GM19035 (cell line): ENCODE results near the gene PLA2G4E.

Experiments
- ATAC-seq: cut with Tn5 transposase; IDR thresholded peaks from one replicate; pipeline ENCODE4 v1.9.1; 2021; ENCODE audit not compliant: unreplicated experiment

PLA2G4E gene, protein sequence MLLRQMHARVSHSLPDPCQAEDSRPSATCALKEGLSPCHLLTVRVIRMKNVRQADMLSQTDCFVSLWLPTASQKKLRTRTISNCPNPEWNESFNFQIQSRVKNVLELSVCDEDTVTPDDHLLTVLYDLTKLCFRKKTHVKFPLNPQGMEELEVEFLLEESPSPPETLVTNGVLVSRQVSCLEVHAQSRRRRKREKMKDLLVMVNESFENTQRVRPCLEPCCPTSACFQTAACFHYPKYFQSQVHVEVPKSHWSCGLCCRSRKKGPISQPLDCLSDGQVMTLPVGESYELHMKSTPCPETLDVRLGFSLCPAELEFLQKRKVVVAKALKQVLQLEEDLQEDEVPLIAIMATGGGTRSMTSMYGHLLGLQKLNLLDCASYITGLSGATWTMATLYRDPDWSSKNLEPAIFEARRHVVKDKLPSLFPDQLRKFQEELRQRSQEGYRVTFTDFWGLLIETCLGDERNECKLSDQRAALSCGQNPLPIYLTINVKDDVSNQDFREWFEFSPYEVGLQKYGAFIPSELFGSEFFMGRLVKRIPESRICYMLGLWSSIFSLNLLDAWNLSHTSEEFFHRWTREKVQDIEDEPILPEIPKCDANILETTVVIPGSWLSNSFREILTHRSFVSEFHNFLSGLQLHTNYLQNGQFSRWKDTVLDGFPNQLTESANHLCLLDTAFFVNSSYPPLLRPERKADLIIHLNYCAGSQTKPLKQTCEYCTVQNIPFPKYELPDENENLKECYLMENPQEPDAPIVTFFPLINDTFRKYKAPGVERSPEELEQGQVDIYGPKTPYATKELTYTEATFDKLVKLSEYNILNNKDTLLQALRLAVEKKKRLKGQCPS

DNA sequence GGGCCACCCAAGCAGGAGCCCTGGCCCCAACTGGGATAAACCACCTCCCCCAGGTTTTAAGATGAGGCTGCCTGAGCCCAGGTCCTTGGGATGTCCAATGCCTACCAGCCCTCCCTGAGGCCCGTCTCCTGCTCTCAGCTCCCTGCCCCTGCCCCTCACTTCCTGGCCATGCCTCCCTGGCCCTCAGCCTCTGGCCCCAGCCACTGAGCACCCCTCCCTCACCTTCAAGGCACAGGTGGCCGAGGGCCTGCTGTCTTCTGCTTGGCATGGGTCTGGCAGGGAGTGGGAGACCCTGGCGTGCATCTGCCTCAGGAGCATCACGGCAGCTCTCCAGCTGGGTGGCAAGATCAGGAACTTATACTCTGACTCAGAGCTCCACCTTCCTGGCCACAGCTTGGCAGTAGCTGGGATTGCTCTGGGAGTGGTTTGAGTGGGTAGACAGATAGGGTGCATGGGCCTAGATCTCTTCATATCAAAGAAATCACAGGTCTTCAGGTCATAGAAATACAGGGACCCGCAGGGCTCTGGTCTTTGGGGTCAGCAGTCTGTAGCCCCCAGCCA, at the start of gene PLA2G4E:
TSS of gene PLA2G4E (minus strand) at position 330 of the 561 bp plus-strand sequence. CDS start at position 318, 12 bp downstream.
- no peak for ATAC-seq

DNA sequence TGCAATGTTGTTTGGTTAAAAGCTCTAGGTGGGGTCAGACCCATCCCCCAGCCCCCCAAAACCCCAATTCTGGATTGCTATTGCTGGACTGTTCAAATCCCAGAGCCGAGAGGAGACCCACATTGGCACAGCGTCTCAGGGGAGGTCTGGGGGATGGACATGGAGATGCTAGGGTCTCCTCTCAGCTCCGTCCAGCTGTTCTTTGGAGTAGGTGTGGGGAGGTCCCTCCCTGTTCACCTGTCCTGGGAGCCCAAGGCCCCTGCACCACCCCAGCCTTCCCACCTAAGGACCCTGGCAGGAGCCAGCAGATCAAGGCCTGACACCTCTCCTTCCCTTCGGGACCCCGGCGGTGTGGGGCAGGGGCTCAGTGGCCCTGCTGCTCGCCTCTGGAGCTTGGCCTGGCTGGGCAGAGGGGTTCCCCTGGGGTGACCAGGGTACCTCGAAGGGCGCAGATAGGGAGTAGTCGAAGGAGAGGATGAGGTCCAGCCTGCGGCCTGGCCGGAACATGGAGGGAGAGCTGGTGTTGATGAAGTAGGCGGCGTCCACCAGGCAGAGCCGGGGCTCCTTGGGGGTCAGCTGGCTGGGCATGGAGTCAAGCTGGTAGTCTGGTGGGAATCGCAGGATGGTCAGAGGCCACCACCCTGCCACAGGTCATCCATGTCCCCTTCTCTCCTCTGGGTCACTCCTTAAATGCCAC, 49.6 kb upstream of the PLA2G4E start:
- no peak for ATAC-seq

DNA sequence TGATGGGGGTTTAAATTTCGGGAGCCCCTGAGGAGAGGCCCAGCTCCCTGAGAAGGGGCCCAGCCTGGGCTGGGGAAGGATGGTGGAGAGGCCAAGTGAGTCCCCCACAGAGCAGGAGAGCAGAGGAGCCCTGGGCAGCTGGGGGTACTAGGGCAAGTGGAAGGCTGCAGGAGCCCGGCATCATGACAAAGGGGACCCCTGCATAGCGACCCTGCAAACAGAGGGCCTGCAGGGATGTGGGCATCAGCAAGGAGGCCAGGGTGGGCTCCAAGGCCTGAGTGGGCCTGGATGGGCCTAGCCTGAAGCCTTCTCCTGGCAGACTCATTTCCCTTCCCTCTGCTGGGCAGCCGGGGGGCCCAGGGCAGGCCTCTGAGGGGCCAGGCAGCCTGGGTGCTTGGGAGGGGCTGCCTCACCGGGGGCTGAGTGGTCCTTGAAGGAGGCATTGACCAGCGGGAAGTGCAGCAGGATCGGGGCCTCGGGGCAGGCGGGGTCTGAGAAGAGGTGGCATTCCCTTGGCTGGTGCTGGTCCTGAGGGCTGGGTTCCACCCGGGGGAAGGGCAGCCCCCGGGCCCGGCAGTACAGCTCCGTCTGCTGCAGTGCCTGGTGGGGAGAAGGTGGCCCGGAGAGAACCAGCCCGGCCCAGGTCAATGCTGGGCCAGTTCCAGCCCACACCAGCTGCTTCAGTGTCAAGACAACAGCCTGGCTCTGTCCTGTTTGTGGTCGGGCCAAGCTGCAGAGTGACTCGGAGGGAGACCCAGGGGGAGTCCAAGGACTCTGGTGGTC, 48.8 kb upstream of the PLA2G4E start:
- ATAC-seq: no peak

DNA sequence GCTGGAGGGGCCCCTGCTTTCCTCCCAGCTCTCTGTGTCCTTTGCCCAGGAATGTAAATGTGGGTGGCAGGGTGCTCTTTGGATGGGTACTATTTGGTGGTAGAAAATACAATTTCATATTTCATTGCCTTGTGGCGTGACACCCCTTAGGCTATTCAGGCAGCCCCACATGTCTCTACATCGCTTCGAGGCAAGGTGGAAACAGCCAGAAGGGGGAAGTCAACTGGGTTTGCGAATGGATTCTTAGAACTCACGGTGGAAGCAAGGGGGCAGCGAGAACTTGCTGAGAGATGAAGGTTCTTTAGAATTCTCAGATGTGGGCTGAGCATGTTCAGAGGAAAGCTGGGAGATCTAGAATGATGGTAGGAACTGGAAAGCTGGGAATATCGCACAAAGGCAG, 48.2 kb upstream of the PLA2G4E start:
- no peak for ATAC-seq

DNA sequence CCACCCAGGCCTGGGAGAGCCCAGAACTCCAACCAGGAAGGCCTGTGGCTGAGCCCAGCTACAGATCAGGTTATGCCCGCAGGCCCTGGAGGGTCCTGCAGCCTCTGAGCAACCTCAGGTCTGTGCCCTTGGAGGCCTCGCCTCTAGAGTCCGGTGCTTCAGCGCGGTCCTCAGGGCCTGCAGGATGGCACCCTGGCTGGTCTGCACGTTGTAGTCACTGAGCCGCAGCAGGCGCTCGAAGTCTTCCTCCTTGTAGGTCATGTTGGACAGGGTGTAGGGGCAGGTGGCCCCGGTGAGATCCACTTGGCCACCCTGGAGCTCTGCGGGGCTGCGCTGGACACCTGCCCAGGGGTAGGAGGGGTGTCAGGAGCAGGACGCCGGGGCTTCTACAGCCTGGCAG, 47.8 kb upstream of the PLA2G4E start:
- ATAC-seq: no peak

DNA sequence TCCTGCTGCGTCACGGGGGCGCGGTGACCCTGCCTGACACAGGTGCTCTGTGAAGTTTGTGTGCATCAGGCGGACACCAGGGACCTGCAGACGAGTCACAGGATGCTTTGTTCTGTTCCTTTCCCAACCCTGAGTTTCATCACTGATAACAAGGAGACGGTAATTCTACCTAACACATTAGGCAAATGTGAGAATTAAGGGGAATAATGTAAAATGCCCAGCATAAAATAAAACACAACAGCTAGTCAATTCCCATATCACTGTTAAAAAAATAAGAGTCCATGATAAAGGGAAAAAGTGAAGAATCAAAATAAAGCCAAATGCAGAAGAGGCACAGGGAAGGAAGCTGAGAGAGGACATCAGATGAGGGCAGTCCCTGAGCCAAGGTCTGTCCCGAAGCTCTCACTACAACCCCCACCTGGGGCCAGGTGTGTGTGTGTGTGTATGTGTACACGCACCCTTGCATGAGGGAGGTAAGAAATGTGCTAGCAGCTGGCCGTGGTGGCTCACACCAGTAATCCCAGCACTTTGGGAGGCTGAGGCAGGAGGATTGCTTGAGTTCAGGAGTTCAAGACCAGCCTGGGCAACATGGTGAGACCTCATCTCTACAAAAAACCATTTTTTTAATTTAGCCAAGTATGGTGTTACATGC, 46.0 kb upstream of the PLA2G4E start:
- no peak for ATAC-seq

DNA sequence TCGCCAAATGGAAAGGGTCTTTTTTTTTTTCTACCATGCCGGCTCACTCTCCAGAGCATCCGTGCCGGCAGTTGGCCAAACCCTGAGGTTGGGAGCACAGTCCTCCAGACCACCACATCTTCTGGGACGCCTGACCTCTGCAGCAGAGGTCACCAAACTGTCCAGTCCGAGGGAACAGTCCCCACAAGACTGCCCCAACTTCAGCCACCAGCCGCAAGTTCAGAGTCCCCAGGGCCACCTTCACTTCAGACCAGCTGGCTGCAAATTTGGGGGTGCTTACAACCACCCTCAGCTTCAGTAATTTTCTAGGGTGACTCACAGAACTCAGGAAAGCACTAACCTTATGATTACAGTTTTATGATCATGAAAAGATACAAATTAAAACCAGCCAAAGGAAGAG, 44.6 kb upstream of the PLA2G4E start:
- ATAC-seq: no peak

DNA sequence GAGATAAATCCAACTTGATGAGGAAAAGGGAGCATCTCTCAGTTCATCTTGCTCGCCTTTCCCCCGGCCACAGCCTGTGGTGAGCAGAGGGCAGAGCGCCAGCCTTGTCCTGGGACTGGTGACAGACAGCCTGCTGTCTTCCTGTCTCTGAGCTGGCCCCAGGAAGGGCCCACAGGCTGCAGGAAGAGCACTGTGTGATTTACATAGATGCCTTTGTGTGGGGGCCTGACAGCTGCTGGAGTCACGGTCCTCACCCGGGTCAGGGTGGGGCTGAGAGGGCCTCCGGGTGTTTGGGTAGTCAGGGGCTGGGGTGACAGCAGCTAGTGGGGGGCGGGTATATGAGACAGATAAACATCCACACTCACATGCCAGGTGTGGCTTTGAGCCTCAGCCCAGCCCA, 44.2 kb upstream of the PLA2G4E start:
- ATAC-seq: no peak

DNA sequence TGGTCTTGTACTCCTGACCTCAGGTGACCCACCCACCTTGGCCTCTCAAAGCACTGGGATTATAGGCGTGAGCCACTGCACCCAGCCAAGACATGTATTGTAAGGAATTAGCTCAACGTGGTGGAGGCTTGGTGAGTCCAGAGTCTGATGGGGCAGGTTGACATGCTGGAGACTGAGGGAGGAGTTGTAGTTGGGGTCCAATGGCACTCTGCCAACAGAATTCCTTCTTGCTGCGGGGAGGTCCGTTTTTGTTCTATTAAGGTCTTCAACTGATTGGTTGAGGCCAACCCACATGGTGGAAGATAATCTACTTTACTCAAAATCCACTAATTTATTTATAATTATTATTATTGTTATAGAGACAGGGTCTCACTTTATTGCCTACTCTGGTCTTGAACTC, 43.4 kb upstream of the PLA2G4E start:
- no peak for ATAC-seq

DNA sequence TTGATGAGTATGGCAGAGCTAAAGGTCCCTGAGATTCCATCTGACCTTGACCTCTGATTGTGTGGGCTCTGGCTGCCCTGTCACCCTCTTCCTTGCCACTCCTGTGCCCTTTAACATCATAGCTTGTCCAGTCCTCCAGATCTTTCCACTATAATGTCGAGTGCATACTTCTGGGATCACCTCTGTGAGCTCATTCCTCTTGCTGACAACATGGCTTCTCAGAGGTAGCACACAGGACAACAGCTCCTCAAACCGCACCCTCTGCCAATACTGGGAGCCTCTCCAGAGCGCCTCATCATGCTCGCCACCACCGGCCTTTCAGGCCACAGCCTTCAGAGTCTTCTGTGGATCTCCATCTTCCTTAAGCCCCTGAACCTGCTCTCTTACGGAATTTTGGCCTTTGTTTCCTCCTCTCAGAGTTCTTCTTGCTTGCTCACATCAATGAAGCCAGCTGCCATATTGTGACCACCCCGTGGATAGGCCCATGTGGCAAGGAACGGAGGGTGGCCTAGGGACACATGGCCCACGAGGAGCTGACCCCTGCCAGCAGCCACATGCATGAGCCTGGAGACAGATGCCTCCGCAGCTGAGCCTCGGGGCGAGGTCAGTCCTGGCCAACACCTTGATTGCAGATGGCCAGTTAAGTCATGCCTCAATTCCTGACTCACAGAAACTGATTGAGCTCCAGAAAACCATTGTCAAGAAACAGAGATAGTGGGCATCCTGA, 42.4 kb upstream of the PLA2G4E start:
- ATAC-seq: no peak

DNA sequence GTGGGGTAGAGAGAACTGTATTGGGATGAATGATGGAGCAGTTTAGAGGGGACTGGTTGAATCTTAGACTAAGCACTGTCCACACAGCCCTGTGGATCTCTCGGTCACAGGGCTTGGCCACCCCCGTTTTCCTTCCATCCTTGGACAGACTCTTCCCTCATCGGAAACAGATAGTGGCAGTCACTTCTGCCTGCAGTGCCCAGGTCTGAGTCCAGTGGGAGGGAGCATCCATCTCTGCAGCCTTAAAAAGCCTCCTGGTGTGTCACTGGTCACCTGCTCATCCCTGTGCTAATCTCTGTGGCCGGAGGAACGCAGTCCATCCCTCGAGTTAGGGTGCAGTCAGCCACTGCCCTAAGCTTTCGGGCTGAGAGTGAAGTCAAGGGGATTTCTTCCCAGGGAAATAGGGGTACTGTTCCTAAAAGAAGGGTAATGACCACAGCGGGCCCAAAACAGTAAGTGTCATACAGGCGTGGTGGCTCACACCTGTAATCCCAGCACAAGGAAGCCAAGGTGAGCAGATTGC, 41.5 kb upstream of the PLA2G4E start:
- no peak for ATAC-seq

DNA sequence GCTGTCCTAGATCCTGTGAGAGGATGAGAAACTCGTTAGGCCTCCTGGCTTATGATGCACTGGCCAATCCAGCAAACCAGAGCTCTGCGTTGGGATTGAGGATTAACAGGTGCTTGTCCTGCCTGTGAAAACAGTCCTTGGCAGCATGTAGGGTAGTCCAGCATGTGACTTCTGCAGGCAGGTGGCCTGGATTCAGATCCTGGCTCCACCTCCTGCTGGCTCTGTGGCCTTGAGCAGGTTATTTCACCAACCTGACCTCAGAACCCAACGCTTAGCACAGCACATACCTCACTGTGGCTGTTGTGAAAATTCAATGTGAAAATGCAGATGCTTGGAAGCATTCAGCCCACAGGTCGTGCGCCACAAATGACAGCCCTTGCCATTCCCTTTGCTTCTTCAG, 40.0 kb upstream of the PLA2G4E start:
- ATAC-seq: no peak

DNA sequence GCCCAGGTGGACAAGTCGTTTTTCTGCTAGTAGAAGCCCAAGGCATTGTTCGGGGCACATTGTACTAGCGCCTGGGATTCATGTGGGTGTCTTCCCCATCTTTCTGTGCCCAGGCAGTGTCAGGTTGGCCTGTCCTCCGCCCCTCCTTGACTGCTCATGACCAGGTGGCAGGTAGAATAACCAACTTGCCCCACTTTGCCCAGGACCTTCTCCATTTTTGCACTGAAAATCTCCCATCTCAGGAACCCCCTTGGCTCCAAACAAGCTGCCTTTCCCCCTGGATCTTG, 39.6 kb upstream of the PLA2G4E start:
- no peak for ATAC-seq

DNA sequence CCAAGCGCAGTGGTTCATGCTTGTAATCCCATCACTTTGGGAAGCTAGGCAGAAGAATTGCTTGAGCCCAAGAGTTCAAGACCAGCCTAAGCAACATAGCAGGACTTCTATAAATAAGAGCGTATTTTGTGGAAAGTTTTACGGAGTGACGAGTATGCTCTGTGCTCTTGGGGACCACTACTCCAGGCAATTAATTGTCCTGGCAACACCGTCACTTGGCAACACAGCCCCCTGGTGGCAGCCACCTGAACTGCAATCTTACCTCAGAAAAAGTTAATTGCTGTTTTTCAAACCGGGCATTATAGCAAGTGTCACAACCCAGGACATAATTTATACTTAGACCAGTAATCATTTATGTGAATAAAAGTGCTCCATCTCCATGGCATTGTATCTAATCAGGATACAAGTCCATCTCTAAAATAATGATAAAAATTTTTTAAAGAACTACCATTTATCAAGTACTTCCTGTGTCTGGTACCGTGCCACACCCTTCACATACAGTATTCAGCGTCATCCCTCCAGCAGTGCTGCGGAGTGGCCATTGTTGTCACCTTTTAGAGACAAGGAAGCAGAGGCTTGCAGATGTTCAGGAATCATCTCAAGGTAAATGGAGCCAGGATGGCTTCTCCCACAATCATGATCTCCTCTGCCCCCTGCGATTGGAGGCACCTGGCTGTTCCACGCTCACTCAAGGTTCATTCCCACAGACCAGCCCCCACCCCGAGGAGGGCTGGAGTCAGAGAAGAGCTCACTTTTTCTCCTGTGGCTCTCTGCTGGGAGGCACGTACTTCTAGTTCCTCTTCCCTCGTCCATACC, 39.0 kb upstream of the PLA2G4E start:
- no peak for ATAC-seq

DNA sequence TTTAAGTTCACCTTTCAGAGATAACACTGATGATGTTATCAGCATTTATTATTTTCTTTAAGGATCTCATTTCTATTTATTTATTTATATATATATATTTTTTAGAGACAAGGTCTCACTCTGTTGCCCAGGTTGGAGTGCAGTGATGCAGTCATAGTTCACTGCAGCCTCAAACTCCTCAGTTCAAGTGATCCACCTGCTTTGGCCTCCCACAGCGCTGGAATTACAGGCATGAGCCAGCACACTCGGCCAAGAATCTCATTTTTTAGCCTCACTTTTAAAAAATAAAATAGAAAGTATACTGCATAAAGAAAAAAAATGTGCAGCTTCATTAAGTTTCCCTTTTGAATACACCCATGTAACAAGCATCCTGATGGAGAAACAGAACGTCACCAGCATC, 37.9 kb upstream of the PLA2G4E start:
- ATAC-seq: no peak

DNA sequence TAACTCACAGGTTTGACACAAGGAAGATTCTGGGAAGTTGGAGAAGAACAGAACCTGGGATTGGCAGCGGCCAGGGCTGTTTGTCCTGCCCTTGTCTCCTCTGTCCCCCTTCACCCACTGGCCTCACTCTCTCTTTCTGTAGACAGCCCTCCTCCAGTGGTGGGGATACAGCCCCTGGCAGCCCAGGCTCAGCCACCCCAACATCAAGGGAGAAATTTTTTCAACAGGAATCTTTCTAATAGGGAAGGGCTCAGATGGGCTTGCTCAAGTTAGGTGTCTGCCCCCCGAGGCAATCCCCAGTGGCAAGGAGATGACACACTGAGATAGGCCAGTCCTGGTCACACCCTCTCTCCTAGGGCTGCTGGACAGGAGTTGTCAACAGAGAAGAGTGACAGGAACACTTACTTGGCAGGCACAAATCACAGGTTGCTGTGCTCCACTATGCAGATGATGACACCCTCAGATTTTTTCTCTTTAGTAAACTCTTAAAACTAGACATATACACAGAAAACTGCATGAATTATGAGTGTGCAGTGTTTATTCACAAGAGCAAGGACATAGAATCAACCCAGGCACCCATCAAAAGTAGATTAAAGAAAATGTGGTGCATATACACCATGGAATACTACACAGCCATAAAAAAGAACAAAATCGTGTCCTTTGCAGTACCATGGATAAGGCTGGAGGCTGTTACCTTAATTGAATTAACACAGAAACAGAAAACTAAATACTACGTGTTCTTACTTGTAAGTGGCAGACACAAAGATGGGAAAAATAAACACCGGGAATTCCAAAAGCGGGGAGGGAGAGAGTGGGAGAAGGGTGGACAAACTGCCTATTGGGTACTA, 37.2 kb upstream of the PLA2G4E start:
- ATAC-seq: no peak

DNA sequence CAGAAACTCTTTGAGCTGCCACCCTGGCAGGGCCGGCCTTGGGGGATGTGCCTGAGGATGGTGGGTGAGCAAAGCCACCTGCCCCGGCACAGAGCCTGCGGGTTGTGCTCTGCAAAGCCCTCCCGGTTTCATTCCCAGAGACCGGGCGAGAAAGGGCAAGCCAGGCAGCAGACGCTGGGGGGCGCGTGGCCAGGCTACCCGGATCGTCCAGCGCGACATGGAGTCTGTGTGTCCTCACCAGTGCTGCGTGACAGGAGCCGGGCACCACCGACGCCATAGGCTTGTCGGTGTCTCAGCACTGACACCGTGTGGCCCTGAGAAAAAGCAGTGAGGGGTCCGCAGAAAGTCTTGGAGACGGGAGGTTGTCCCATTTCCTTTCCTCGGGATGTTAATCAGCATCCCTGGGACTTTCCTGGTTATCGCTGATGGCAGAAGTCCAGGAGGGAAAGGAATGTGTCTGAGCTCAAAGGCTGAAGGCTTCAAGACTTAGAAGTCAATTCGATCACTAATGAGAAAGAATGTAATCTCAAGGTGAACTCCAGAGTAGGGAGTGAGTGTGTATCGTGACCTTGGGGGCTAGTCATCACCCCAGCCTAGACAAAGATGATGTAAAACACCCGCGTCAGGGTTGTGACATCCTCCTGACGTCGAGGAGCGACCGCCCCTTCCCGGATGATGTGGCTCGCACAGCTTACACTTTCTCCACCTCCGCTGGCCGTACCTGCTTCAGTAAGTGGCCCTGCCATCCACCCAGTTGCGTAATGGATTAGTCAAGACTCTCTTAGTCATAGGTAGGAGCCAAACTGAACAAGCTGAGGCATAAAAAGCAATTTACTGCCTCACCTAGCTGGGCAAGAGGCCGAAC, 36.3 kb upstream of the PLA2G4E start:
- ATAC-seq: no peak
